DMS53 (cell line): ENCODE data around the gene CASP5.
A peak's percentile ranks its signal among the peaks of the same experiment; 100 is the strongest.

Source experiments
- DNase-seq: peaks from one replicate; lab custom pipeline; 2025; lab: John Stamatoyannopoulos, UW

CASP5 gene

GRCh38 chr11:105033781-105034180 lies 10.8 kb upstream of the CASP5 start:
- no peak for DNase-seq

DNA sequence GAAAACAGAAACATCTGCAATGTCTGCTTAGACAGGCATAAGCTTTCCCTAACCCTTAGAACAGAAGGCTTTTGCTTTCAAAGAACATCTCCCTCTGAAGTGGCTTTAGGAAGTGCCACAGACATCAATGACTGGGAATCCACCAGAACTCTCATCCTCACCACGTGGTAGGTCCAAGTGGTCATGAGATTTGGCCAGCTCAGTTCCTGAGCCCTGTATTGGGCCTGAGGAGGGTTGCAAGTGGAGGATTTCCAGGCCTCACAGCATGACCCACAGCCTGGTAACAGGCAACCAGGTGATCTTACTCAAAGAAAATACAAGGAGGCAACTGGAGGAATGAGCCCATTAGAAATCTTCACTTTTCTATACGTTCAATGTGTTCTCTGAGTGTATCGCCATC lies 10.4 kb upstream of the CASP5 start:
- no peak for DNase-seq

DNA sequence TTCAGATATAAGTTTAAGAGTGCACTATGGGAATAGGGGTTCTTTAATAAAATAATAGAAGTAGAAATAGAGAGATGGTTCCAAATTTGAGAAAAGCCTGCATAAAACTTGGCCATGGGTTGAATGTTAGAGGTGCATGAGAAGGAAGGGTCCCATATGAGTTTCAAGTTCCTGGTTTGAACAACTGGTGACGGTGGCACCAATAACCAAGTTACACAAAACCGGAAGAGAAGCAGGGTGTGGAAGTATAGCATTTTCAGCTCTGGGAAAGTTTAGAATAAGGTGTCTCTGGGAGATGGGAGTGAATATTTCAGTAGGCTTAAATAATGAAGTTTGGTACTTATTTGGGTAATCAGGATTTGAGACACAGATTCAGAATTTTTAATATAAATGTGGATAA lies 9.5 kb upstream of the CASP5 start:
- DNase-seq: no peak

GRCh38 chr11:105027678-105028077 lies 4.7 kb upstream of the CASP5 start:
- DNase-seq: no peak

DNA sequence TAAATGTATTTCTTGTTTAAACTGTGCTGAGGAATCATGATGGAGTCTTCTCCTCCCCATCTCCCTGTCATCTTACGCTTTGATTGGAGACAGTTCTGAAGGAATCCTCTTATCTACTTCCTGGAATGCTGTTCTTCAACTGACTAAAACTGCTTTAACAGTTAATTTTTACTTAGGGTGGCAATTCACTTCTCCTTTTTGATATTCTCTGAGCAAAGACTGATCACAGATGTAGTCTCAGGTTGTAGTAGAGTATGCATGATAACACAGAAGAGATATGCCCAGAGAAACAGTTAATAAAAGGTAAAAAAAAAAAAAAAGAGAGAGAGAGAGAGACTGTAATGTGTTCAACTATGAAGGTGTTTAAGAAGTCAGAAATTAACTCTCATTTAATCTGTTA lies 1.4 kb upstream of the CASP5 start:
- no peak for DNase-seq

- DNase-seq: no peak
These were observed 441 bp downstream of the CASP5 start for GRCh38 chr11:105022527-105022926.

- no peak for DNase-seq
These were observed 15.5 kb downstream of the CASP5 start for GRCh38 chr11:105007463-105007862.

GRCh38 chr11:105005451-105005845 lies 17.5 kb downstream of the CASP5 start:
- DNase-seq: no peak

- no peak for DNase-seq
These were observed 18.9 kb downstream of the CASP5 start for GRCh38 chr11:105004021-105004420.

GRCh38 chr11:105003151-105003550 lies 19.8 kb downstream of the CASP5 start:
- DNase-seq: no peak

GRCh38 chr11:105000797-105001196 lies 22.2 kb downstream of the CASP5 start:
- DNase-seq: peak; percentile 24

DNA sequence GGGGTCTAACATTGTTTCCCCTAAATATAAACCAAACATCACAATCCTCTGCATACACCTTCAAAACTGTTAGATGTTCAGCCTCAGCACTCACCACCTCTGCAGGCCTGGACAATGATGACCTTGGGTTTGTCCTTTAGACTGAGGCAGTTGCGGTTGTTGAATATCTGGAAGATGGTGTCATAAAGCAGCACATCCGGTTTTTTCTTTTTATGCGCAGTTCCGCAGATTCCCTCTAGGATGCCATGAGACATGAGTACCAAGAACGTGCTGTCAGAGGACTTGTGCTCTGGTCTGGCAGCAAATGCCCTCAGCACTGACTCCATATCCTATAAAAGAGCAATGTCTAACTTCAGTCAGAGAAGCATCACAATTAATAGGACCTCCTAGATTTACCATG lies 22.8 kb downstream of the CASP5 start:
- DNase-seq: peak; percentile 67

- DNase-seq: peak; percentile 29
These were observed 23.2 kb downstream of the CASP5 start for GRCh38 chr11:104999721-105000120.

GRCh38 chr11:104997288-104997687 lies 25.7 kb downstream of the CASP5 start:
- peak; percentile 5 for DNase-seq

GRCh38 chr11:104995001-104995408 lies 28.0 kb downstream of the CASP5 start:
- DNase-seq: peak; percentile 97

GRCh38 chr11:104992781-104993180 lies 30.2 kb downstream of the CASP5 start:
- no peak for DNase-seq

GRCh38 chr11:104991994-104992393 lies 31.0 kb downstream of the CASP5 start:
- DNase-seq: no peak

GRCh38 chr11:104984808-104985207 lies 38.2 kb downstream of the CASP5 start:
- no peak for DNase-seq

GRCh38 chr11:104979839-104980238 lies 43.1 kb downstream of the CASP5 start:
- DNase-seq: peak; percentile 58

DNA sequence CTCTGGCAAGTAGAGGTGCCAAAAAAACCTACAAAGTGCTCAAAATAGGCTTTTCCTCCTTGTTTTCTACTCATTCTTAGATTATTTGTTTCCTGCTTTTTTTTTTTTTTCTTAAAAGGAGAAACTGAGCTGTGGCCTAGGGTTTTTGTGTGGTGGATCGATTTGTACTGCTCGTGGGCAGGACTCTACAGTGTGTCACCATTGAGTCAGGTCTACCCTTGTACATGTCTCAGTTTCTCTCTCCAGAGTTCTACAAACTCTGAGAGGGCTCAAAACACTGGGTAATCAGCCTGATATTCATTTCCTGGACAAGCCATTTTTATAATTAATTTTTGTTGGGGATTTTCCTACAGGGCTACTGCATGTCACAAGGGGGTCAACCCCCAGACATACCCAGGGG lies 49.4 kb downstream of the CASP5 start:
- DNase-seq: no peak

DNA sequence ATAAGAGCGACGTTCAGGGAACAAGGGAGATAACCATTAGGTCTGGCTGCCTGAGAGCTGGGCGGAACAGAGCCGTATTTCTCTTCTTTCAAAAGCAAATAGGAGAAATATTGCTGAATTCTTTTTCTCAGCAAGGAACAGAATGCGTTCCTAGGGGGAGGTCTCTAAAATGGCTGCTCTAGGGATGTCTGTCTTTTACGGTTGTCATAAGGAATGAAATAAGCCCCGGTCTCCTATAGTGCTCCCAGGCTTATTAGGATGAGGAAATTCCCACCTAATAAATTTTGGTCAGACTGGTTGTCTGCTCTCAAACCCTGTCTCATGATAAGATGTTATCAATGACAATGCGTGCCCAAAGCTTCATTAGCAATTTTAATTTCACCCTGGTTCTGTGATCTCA lies 50.0 kb downstream of the CASP5 start:
- DNase-seq: peak; percentile 11

DNA sequence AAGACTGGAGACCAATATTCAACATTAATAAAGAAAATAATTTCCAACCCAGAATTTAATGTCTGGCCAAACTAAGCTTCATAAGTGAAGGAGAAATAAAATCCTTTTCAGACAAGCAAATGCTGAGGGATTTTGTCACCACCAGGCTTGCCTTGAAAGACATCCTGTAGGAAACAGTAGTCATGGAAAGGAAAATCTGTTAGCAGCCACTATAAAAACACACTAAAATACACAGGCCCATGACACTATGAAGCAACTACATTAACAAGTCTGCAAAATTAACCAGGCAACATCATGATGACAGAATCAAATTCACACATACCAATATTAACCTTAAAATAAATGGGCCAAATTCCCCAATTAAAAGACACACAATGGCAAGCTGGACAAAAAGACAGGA lies 52.2 kb downstream of the CASP5 start:
- no peak for DNase-seq

DNA sequence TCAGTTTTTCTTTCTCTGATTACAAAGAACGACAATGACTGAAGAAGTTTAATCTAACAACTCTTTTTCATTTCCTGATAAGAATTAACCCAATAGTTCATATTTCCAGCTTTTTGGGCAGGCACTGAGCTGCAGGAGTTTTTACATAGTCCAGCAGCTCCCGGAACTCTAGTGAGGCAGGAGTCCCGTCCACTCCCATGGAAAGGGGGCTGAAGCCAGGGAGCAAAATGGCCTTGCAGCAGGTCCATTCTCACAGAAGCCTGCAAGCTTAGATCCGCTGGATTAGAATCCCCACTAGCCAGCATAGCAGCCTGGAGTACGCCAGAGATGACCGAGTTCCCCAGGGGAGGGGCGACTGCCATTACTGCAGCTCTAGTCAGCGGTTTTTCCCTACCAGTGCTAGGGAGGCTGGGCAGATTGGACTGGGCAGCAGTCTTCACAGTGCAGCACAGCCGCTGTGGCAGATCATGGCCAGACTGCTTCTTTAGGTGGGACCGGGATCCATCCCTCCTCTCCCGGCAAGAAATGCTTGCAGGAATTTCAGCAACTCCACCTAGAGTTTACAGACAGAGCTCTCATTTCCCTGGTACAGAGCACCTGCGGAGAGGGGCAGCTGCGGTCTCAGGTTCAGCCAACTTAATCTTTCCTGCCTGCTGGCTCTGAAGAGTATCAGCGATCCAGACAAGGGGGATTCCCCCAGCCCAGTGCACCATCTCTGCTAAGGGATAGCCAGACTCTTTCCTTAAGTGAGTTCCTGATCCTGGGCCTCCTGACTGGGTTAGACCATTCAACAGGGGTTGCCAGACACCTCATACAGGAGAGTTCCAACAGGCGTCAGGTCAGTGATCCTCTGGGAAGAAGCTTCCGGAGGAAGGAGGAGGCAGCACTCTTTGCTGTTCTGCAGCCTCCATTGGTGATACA lies 53.9 kb downstream of the CASP5 start:
- peak; percentile 77 for DNase-seq

DNA sequence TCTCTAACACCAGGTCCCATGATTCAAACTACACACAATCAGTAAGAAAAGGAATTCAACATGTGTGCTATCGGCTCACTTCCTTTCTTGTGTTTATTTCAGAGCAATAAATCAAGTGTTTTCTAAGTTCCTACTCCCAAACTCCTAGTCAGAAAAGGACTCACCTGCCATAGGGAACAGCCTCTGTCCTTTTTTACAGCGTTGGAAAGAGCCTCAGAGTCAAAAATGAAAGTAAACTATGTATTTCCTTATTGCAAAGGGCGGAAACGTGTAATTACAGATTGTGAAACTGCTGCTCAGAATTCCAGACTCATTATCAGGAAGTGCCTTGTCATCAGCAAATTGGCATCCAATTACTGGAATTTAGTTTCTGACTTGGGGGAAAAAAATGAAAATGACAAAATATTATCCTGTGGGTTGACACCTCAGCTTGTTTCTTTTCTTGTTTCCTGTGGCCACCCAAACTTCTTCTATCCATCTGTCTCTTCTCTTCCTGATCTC lies 54.6 kb downstream of the CASP5 start, which contains the start of gene CASP4:
TSS of gene CASP4 (minus strand) at position 220 of the 501 bp plus-strand sequence. CDS start at position 171, 49 bp downstream.
- peak; percentile 67 for DNase-seq
